A549 (cell line): ENCODE data around the gene SRR.

Experiments used
- CTCF ChIP-seq: fragments of >200 bp; sonication (Bioruptor Twin); formaldehyde crosslinking; IDR thresholded peaks from 3 replicates; pipeline ENCODE4 v1.5.1; 2016
- E2F6 ChIP-seq: IDR thresholded peaks from 2 replicates; pipeline ENCODE4 v1.6.1; 2012; ENCODE audit warnings: low read depth, borderline replicate concordance
- EHMT2 ChIP-seq: fragments of 200-600 bp; sonication (generic); IDR thresholded peaks from 2 replicates; pipeline ENCODE4 v1.6.1; 2016; ENCODE audit warnings: antibody characterized with exemption, low read depth, mild to moderate bottlenecking, moderate library complexity
- POLR2A ChIP-seq: IDR thresholded peaks from 2 replicates; pipeline ENCODE4 v1.6.1; 2012; ENCODE audit warnings: mild to moderate bottlenecking, low read length
- POLR2AphosphoS2 ChIP-seq: conservative IDR thresholded peaks from 2 replicates; pipeline ENCODE4 v1.6.1; 2012; ENCODE audit warnings: low read length, improper control_type of control experiment, inconsistent platforms
- RAD21 ChIP-seq, 2 experiments: fragments of >200 bp in 1 of 2; sonication (Bioruptor Twin) in 1 of 2; formaldehyde crosslinking in 1 of 2; IDR thresholded peaks in 1 of 2; conservative IDR thresholded peaks in 1 of 2; 2 replicates in 1 of 2; 3 replicates in 1 of 2; pipeline ENCODE4 v1.6.1; 2012 to 2018; ENCODE audit warnings: inconsistent platforms in 1 of 2
- RFX5 ChIP-seq: fragments of 450-650 bp; IDR thresholded peaks from 2 replicates; pipeline ENCODE4 v1.7.1; 2014; ENCODE audit warnings: antibody characterized with exemption, mild to moderate bottlenecking, moderate library complexity
- USF2 ChIP-seq: fragments of 450-650 bp; IDR thresholded peaks from 2 replicates; pipeline ENCODE4 v1.6.1; 2014; ENCODE audit warnings: antibody characterized with exemption
- ZNF302 ChIP-seq: fragments of 250-450 bp; sonication (Bioruptor Pico); IDR thresholded peaks from 2 replicates; pipeline ENCODE4 v1.9.0; 2021; ENCODE audit warnings: inconsistent platforms, mild to moderate bottlenecking, moderate library complexity

GRCh38 chr17:2262135-2262587 lies 41.6 kb upstream of the SRR start:
- TF ChIP-seq CTCF (no peak), POLR2AphosphoS2 (no peak), USF2 (no peak), RAD21 (conservative IDR thresholded peaks at IDR 0.05 in 1 of 2, IDR thresholded peaks at IDR 0.05 in 1 of 2) (no peak), E2F6 (no peak), POLR2A (no peak), RFX5 (no peak), EHMT2 (no peak), ZNF302 (no peak)
